ENCODE results near the gene NID2.

GRCh38 chr14:52110441-52111086, 41.7 kb upstream of the NID2 start:
- TF ChIP-seq CTCF (conservative IDR thresholded peaks at IDR 0.05 in 1 of 2, IDR thresholded peaks at IDR 0.05 in 1 of 2; ENCODE audit: low read depth in 1 of 2, low read length in 2 of 2): no peak
- TF ChIP-seq EZH2 (IDR thresholded peaks at IDR 0.05; ENCODE audit: low read length, missing control alignments): no peak
